GM19452 (cell line): ENCODE measurements around the gene RBMS3.
"Not testable (repeated sequence)": the region's sequence is repeated elsewhere in the genome, so short reads cannot be mapped to it uniquely, and the experiment has no call there.

Experiments
- ATAC-seq: cut with Tn5 transposase; IDR thresholded peaks from one replicate; pipeline ENCODE4 v1.9.1; 2021; ENCODE audit not compliant: unreplicated experiment

The RBMS3 gene

DNA sequence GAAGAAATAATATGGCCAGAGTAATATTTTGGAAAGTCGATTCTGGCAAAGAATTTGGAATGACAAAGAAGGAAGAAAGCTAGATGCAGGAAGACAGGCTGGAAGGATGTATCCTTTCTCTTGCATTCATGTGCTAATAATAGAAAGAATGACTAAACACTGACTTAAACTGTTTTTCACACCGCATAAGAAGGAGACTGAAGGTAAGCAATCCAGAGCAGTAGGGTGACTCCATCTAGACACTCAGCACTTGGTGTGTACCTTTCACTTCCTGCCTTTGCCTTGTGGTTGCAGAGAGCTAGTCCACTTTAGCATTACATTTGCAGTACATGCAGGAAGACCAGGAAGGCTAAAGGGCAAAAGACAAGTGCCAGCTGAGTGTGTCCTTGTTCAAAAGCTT, 234.6 kb downstream of the RBMS3 start:
- no peak for ATAC-seq

DNA sequence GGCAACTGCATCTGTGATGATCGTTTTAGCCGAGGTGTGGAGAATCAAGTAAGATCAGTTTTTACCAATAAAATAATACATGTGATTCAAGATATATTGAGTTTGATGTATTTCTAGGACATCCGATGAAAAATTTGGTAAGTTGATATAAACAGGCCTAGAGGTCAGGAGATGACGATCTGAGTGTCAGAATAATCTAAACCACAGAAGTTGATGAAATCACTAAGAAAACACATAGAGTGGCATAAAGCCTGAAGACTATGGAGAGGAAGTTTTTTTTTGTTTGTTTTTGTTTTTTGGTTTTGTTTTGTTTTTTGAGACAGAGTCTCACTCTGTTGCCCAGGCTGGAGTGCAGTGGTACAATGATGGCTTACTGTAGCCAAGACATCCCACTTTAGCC, 235.3 kb downstream of the RBMS3 start:
- no peak for ATAC-seq

DNA sequence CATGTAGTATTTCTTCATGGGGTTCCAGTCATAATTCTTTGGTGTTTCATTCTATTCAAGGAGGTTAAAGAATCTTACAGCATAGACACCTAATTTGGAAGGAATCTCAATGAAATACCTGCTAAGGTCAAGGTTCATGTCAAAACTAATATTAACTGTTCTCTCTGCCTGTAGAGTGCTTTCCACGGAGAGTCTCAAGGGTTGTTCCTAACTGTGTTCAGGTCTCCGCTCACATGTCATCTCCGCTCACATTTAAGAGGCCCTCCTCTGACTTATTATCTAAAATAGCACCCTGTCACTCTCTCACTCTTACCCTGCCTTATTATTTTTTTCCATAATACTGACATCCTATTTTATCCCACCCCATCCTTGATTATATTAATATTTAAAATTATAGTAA, 239.9 kb downstream of the RBMS3 start:
- ATAC-seq: no peak

DNA sequence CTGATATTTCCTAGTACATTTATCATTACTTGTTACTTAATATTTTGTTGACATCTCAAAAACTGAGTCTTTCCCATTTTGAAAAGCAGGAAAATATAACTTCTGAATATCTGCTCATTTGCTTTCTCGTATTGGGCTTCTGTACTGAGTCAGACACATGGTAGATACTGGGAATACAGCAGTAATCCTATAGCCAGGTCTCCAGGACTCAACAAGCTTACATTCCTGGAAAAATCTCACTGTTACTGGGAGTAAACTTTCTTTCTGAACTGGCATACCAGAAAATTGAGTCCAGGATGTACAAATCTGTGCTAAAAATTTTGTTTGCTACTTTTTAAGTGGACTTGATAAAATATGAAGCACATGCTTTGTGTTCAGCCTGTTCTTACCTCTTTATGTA, 240.4 kb downstream of the RBMS3 start:
- no peak for ATAC-seq

DNA sequence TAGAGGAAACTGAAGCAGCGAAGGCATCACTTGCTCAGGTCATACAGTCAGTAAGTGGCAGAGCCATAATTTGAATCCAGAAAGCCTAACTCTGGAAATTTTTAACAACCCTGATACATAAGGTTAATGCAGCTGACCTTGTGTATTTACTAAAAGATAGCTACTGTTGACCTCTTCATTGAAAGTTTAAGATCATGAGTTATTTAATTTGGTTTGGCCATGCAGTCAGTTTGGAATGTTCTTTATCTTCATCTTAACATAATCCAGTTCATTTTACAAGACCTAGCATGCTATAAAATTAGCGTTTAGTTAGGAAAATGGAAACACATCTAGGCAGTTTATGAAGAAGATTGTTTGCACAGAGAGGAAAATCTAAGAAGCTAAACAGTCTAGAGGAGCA, 240.9 kb downstream of the RBMS3 start:
- ATAC-seq: no peak

DNA sequence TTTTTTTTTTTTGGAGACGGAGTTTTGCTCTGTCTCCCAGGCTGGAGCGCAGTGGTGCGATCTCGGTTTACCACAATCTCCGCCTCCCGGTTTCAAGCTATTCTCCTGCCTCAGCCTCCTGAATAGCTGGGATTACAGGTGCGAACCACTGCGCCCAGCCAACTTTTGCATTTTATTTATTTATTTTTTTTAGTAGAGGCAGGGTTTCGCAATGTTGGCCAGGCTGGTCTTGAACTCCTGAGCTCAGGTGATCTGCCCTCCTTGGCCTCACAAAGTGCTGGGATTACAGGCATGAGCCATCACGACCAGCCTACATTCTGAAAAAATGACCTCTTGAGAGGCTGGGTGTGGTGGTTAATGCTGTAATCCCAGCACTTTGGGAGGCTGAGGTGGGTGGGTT, 243.6 kb downstream of the RBMS3 start:
- ATAC-seq: not testable (repeated sequence)

DNA sequence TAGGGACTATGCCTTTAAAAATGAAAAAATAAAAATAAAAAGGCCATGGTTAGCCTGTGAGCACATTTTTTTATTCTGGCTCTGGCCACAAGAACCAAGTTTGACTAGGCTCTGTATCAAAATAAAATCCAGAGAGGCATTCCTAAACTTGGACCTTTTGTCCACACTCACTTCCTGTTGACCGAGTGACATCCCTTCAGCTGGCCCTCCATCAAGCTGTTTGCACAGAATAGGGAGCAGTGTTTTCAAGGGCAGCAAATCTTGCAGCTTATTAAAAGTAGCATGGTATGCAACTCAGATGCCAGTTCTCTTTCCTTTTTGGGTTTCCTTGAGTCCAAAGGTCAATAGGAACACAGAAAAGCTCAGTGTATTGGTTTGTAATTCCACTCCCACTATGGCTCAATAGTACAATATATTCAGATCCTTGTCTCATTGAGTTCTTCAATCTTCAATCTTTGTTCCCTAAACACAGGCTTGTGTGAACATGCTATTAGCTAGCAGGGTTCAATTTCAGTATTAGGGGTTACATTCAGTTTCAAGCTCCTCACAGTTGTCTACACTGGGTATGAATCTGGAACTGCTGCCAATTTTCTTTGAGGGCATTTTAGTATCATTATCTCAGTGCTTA, 244.5 kb downstream of the RBMS3 start:
- no peak for ATAC-seq

DNA sequence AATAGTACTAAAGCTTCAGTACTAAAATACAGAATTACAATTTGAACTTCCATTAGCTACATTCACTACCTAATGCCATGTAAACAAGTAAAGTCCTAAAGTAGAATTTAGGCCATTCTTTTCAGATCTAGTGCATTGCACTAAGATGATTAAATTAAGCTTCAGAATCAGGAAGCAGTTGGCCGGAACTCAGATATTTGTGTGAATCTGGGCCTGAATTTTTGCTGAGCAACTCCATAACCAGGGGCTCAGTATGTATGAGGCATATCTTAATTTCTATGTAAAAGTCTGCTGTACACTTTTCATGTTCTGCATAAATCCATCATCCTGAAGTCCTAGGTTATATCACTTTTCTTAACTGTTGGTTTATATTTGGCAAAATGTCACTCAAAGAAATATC, 246.4 kb downstream of the RBMS3 start:
- ATAC-seq: no peak

DNA sequence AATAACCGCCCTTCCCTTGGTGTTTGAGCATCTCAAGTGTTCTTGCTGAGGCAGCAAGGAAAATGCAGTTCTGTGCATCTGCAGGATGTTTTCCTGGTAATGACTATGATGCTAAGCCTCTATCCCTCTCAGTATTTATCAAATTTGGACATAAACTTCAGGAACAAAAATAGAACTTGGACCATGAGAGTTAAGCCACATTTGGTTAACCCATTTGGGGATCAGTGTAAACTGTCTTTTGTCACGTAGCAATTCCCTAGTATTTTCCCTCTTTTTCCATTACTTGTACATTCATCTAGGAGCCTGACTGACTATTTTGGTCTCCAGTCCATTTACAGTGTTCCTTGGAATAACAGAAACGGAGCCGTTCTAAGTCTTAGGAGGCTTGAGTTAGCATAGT, 250.8 kb downstream of the RBMS3 start:
- no peak for ATAC-seq

DNA sequence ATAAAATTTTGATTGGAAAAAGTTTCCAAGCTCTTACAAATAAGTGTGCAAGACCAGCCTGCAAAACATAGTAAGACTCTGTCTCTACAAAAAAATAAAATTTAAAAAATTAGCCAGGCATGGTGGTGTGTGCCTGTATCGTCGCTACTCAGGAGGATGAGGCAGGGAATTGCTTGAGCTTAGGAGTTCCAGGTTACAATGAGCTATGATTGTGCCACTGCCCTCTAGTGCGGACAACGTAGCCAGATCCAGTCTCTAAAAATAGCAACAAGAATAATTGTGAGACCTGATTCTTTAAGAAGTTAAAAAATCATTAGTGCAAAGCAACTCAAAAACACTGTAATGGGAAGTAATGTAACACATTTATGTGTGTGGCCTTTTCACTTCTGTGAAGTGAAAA, 251.6 kb downstream of the RBMS3 start:
- ATAC-seq: no peak

DNA sequence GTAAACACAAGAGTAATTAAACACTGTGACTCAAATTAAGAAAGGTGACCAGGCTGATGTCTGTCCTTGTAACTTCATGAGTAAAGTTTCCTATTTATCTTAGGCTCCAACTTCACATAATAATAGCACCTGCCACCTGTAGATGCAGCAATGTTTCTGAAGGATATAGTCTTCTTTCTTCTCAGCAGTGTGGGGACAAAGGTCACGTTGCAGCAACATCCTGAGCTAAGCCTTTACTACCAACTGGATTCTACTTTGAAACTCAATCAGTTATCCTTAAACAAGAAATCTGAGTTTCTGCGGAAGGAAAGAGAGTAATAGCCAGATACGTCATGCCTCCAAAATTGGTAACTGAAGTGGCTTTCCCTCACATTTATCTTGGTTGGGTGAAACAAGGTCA, 253.1 kb downstream of the RBMS3 start:
- ATAC-seq: no peak

DNA sequence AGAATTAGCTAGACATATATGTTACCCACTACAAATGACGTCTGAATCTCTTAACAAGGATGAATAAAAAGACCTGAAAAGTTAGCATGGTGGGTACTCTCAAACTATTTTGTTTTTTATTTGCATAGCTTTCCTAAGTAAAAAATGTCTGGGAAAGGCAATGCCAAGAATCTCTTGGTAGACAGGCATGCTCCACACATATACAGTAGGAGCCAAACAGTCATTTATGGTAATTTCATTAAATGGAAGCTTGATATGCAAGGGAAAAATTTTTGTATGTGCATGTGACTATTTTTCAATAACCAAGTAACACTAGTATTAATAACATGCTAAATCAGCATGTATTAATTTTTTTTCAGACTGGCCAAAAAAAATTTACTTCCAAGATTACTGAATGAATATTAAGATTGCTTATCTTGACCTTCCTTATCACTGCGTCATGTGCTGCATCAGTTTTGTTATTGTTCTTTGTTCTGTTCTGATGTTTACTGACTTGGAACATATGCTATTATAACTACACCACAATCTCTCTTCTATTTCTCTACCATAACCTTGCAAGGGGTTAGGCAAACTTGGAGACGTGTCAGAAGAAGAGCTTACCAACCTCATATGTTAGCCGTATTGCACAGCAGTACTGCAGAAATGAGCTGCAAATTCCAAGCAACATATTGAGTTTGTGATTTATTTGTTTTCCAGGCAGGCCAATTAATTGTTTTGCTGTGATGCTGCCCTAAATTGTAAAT, 255.3 kb downstream of the RBMS3 start:
- ATAC-seq: no peak

DNA sequence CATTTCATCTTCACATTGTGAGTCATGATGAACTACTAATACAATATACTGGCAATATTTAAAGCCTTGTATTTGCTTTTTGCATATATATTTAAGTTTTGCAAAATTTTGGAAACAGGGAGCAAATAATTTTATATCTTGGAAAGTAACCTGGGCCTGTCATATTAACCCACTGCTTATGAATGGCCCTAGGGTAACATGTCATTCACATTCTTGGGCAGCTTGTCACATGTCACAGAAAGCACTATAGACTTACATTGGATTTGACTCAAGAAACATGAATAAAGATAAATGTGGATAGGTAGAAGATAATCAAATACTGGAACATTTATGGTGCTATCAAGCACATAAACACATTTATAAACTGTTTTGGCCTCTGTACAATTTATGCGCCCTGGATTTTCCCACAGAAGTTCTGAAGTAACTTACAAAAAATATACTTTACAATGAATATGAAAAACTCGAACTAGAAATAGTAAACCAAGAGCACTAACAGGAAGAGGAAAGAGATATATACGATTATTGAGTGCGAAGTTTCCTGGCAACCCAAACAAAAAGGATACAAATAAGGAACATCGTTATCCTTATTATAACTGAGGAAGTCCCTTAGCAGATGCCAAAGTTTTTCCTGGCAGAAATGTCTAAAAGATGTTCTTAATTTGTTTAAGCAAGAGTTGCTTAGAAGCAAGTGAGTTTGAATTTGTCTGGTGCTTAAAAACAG, 257.2 kb downstream of the RBMS3 start:
- ATAC-seq: no peak

DNA sequence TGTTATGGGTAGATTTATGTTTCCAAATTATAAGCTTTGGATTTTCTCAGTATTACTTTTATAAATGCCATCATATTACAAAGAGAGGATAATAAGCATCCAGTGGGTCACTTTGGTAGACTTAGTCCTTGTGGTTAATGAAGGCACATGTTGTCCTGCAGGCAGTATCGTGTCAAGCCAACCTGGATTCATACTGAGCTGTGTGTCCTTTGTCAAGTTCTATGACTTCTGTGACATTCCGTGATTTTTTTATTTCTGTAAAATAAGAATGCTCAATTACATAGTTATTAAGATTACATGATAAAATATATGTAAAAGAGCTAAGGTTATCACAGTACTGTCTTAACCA, 257.7 kb downstream of the RBMS3 start:
- ATAC-seq: no peak

DNA sequence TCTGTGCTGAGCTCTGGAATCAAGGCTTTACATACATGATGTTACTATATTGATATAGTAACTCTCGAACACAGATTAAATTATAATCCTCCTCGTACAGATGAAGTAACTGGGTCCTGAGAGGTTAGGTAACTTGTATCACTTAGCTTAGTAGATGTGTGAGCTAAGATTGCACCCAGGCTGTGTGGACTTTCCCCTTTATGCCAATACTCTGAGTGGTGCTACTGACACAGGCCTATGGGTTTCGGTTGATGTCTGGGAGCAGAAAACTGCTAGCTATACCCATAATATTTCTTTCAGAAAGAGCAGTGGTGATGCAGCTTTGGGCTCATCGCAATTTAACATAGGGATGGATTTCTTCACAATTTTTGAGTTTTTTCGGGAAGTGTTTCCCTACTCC, 259.7 kb downstream of the RBMS3 start:
- ATAC-seq: no peak

DNA sequence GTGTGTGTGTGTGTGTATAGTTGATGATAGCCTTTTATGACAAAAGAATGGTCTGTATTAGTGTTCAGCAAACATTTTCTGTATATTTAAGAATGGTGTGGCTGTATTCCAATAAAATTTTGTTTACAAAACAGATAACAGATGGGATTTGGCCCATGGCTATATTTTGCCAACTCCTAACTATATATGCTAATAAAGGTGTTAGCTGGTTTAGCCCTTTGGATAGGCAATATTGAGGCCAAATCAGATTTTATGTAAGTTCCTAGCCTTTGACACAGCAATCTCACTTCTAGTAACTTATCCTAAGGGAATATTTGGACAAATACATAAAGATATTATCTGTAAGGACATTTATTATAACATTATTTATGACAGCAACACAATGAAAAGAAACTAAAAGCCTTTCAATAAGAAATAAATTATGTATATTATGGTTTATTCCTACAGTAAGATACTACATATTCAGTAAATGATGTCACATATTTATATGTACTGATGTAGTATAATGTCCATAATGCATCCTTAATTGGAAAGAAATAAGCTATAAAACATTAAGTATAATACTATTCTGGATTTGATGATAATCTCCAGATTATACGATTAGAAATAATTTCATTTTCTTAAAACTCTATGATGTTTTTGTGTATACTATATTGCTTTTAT, 264.0 kb downstream of the RBMS3 start:
- ATAC-seq: no peak

DNA sequence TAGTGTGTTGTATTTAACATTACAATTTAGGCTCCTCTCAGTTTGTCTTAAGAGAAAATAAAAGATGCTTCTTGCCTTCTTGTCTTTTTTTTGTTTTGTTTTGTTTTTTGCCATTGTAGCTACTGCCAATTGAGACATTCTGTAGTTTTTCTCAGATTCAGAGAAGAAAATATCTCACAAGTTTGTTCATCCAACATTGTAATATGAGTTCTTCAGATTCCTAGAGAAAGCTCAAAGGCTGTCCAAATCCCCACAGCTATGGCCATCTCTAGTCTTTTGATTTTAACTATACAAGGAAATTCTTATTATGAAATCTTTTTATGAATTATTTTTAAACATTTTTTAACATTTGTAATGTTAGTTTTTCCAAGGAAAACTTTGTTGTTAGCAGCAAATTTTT, 264.7 kb downstream of the RBMS3 start:
- ATAC-seq: no peak

DNA sequence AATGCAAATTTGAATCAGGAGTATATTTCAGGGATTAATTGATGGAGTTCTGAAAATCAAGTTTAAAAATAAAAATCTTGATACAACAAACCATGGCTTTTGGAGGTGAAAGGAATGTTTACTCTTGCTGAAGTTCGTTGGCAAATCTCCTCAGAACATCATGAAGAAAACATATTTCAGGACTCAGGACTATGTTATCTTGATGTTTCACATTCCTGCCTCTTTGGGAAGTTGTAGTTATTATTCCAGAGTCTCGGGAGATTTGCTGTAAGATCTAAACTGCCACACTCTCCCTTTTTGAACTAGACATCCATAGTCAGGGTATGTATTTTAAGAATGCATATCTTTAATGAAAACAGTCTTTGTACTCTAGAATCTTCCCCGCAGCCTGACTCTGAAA, 271.2 kb downstream of the RBMS3 start:
- no peak for ATAC-seq

DNA sequence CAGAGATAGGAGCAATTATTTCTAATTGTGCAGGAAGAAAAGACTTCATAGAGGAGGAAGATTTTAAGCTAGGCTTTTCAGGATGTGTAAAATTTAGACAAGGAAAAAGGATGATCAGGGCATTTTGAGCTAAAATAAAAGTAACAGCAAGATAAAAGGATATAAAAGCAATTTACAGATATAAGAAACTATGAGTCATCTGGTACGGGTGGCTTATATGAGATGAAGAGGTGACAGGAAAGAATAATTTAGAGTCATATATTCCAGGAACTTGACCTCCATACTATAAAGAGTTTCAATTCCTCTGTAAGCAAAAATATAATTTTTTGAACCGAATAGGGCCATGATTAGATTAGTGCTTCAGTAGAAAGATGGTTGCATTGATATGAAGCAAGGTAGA, 273.7 kb downstream of the RBMS3 start:
- ATAC-seq: no peak

DNA sequence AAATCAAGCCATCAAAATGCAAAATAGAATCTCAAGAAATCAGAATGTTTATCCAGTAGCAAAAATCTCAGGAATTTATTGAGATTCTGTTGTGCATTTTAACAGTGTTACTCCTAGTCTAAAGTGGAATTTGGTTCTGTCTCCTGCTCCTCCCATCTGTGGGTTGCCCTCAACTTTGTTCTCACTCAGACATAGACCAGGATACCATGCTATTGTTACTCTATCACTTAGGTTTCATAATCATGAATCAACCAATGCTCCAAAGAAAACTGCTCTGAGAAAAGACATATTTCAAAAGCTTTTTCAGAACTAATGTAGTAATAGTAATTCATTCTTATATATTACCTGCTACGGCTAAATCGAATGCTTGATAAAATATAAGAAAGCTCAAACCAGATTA, 274.7 kb downstream of the RBMS3 start:
- ATAC-seq: no peak

DNA sequence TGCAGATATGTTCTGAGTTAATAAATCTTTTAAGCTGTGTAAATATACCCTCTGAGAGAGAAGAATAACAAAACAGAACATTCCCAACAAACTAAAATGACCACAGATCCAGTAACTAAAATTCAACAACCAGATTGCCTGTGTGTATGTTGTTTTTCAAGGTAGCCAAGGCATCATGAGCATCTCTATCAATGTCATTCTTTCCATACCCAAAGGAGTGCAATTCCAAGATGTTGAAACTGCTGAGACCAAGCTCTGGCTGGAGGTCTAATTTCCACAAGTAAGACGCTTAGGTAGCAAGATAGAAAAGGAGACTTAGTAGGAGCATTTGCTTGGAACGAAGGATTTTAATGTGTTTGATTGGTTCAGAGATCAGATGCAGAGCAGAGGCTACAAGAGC, 276.3 kb downstream of the RBMS3 start:
- ATAC-seq: no peak

DNA sequence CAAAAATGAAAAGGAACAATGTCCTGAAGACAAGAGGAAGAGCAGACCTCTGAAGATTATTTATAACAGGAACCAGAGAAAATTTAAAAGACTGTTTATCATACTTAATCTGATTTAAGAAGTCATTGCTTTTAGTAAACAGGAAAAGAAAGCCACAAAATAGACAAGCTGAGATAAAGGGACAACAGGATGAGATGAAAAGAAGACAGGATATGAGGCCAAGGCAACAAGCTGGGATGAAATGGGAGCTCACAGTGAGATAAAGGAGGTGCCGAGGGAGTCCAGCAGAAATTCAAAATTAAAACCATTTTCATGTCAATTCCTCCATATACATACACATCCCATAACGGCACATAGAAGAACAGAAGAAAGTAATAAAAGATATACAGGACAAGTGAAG, 277.0 kb downstream of the RBMS3 start:
- no peak for ATAC-seq
